ENCODE measurements around the gene CNTLN.
"Not testable (repeated sequence)": the region's sequence is repeated elsewhere in the genome, so short reads cannot be mapped to it uniquely, and the experiment has no call there.

Gene CNTLN

GRCh38 chr9:17322882-17323864 is 188.3 kb downstream of the CNTLN start:
- no peak for DNase-seq

- DNase-seq = no peak
Measured at GRCh38 chr9:17328331-17328730, 193.5 kb downstream of the CNTLN start.

GRCh38 chr9:17330097-17330496 is 195.3 kb downstream of the CNTLN start:
- DNase-seq = peak; percentile 5

GRCh38 chr9:17332115-17332514 is 197.3 kb downstream of the CNTLN start:
- DNase-seq = no peak

GRCh38 chr9:17339156-17339555 is 204.3 kb downstream of the CNTLN start:
- no peak for DNase-seq

- DNase-seq = no peak
Measured at GRCh38 chr9:17342696-17343095, 207.9 kb downstream of the CNTLN start.

- DNase-seq = peak; percentile 66
Measured at GRCh38 chr9:17349831-17350230, 215.0 kb downstream of the CNTLN start.

GRCh38 chr9:17354006-17354405 is 219.2 kb downstream of the CNTLN start:
- not testable (repeated sequence) for DNase-seq

GRCh38 chr9:17361378-17361777 is 226.5 kb downstream of the CNTLN start:
- no peak for DNase-seq

- DNase-seq = no peak
Measured at GRCh38 chr9:17367035-17367434, 232.2 kb downstream of the CNTLN start.

GRCh38 chr9:17380126-17380861 is 245.5 kb downstream of the CNTLN start:
- DNase-seq = no peak

GRCh38 chr9:17387565-17387964 is 252.7 kb downstream of the CNTLN start:
- DNase-seq = no peak

- DNase-seq = no peak
Measured at GRCh38 chr9:17389026-17389425, 254.2 kb downstream of the CNTLN start.

- no peak for DNase-seq
Measured at GRCh38 chr9:17394881-17395510, 260.2 kb downstream of the CNTLN start.

- not testable (repeated sequence) for DNase-seq
Measured at GRCh38 chr9:17397166-17397728, 262.4 kb downstream of the CNTLN start.

GRCh38 chr9:17398350-17398749 is 263.5 kb downstream of the CNTLN start:
- no peak for DNase-seq

- DNase-seq = peak; percentile 4
Measured at GRCh38 chr9:17401858-17402257, 267.0 kb downstream of the CNTLN start.

GRCh38 chr9:17402309-17402708 is 267.5 kb downstream of the CNTLN start:
- peak; percentile 21 for DNase-seq

- DNase-seq = no peak
Measured at GRCh38 chr9:17403539-17403938, 268.7 kb downstream of the CNTLN start.

- DNase-seq = no peak
Measured at GRCh38 chr9:17414986-17415385, 280.1 kb downstream of the CNTLN start.

- DNase-seq = no peak
Measured at GRCh38 chr9:17422994-17423680, 288.3 kb downstream of the CNTLN start.

- no peak for DNase-seq
Measured at GRCh38 chr9:17423681-17424011, 288.8 kb downstream of the CNTLN start.

GRCh38 chr9:17425384-17425783 is 290.5 kb downstream of the CNTLN start:
- no peak for DNase-seq
